HG03439 (cell line): Measurements from ENCODE around the gene WDR27.
"Not testable (repeated sequence)": the region's sequence is repeated elsewhere in the genome, so short reads cannot be mapped to it uniquely, and the experiment has no call there.

Experiments
- ATAC-seq: cut with Tn5 transposase; IDR thresholded peaks from one replicate; pipeline ENCODE4 v1.9.1; 2021; ENCODE audit warnings: mild to moderate bottlenecking, moderate library complexity; ENCODE audit not compliant: unreplicated experiment

Gene WDR27

GRCh38 chr6:169494038-169494437, 207.8 kb downstream of the WDR27 start:
- ATAC-seq, result no peak

GRCh38 chr6:169491482-169491881, 210.3 kb downstream of the WDR27 start:
- no peak for ATAC-seq

- ATAC-seq, result no peak
Observed at GRCh38 chr6:169490830-169491229, 211.0 kb downstream of the WDR27 start.

GRCh38 chr6:169490246-169490641, 211.6 kb downstream of the WDR27 start:
- ATAC-seq, result no peak

- ATAC-seq, result no peak
Observed at GRCh38 chr6:169489563-169490245, 212.1 kb downstream of the WDR27 start.

GRCh38 chr6:169487579-169488436, 214.0 kb downstream of the WDR27 start:
- no peak for ATAC-seq

GRCh38 chr6:169479783-169480495, 221.9 kb downstream of the WDR27 start:
- no peak for ATAC-seq

- no peak for ATAC-seq
Observed at GRCh38 chr6:169474362-169474761, 227.5 kb downstream of the WDR27 start.

- ATAC-seq, result no peak
Observed at GRCh38 chr6:169473663-169474062, 228.2 kb downstream of the WDR27 start.

GRCh38 chr6:169472786-169473416, 228.9 kb downstream of the WDR27 start:
- no peak for ATAC-seq

GRCh38 chr6:169470790-169471189, 231.0 kb downstream of the WDR27 start:
- no peak for ATAC-seq

- ATAC-seq, result no peak
Observed at GRCh38 chr6:169469028-169469427, 232.8 kb downstream of the WDR27 start.

- ATAC-seq, result not testable (repeated sequence)
Observed at GRCh38 chr6:169467755-169468154, 234.1 kb downstream of the WDR27 start.

- not testable (repeated sequence) for ATAC-seq
Observed at GRCh38 chr6:169466256-169466655, 235.6 kb downstream of the WDR27 start.

GRCh38 chr6:169457762-169458161, 244.1 kb downstream of the WDR27 start:
- no peak for ATAC-seq

GRCh38 chr6:169456840-169457239, 245.0 kb downstream of the WDR27 start:
- no peak for ATAC-seq

GRCh38 chr6:169455470-169455869, 246.4 kb downstream of the WDR27 start:
- no peak for ATAC-seq

- ATAC-seq, result no peak
Observed at GRCh38 chr6:169454872-169455204, 247.0 kb downstream of the WDR27 start.

GRCh38 chr6:169454204-169454871, 247.5 kb downstream of the WDR27 start:
- no peak for ATAC-seq

- ATAC-seq, result no peak
Observed at GRCh38 chr6:169452869-169453620, 248.8 kb downstream of the WDR27 start.
